G401.6 (cell line): Measurements from ENCODE around the gene CEP170B.
"Not testable (repeated sequence)": the region's sequence is repeated elsewhere in the genome, so short reads cannot be mapped to it uniquely, and the experiment has no call there.

ENCODE experiments used
- FAIRE-seq: peaks from 2 replicates; lab custom pipeline; 2012; peaks lifted over from hg19 to GRCh38; lab: Jason Lieb, UNC

Gene CEP170B

GRCh38 chr14:104917116-104917515 lies 52.0 kb downstream of the CEP170B start:
- FAIRE-seq: no peak

- no peak for FAIRE-seq
Measured at GRCh38 chr14:104917993-104918392, 52.9 kb downstream of the CEP170B start.

DNA sequence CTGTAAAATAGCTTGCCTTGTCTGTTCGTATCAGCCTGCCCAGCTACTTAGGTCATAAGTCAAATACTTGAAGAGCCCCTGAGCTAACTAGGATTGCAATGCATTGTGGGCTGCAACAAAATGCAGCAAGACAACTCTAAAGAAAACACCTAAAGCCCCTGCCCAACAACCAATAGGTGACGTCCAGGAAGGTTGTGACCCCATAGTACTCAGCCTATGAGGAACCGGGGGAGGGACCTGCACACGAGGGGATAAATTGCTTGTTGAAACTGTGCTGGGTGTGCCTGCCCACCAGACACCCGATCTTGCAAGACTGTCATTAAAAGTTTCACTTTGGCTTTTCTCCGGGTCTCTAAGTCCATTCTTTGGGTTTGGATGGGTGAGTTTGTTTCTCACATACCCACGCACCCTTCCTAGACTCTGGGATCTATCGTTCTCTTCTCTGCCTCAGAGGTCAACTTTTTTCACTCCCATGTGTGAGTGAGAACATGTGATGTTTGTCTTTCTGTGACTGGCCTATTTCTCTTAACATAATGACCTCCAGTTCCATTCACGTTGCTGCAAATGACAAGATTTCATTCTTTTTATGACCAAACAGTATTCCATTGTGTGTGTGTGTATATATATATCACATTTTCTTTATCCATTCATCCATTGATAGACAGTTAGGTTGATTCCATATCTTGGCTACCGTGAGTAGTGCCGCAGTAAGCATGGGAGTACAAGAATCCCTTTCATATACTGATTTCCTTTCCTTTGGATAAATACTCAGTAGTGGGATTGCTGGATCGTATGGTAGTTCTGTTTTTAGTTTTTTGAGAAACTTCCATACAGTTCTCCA lies 54.3 kb downstream of the CEP170B start:
- not testable (repeated sequence) for FAIRE-seq

DNA sequence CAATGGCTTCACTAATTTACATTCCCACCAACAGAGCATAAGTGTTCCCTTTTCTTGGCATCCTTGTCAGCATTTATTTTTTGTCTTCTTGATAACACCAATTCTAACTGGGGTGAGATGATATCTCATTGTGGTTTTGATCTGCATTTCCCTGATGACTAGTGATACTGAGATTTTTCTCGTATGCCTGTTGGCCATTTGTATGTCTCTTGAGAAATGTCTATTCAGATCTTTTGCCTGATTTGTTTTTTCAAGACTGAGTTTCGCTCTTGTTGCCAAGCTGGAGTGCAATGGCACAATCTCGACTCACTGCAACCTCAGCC lies 54.9 kb downstream of the CEP170B start:
- FAIRE-seq: no peak

DNA sequence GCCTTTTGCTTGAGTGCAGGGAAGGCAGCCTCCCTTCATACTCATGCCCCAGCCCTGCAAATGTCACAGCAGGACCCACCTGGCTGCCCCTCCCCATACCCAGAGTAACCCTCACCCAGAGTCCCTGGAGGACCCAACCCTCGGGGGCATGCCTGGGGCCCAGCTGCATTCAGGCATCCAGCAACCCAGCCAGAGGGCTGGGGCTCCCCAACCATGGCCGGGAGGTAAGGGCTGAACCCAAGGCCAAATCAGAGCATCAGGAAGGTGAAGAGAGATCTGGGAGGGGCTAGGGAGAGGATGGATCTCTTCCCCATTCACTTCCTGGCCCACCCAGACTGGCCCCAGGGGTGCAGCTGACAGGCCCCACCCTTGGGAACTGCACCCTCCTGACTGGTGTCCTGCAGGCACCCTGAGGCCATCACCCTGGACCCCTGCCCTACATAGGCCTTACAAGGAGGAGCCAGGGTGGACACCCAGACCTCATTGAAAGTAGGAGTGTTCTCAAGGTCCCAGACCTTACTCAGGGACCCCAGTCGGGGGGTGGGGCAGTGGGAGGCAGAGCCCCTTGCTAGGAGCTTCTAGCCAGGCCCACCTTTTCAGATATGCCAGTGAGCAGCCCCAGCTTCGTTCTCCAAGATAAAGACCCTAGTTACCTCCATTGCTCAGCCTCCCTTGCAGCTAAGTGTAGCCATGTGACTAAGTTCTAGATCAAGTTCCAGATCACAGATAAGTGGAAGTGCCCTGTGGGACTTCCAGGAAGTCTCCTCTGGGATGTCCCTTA lies 58.8 kb downstream of the CEP170B start:
- no peak for FAIRE-seq

GRCh38 chr14:104924421-104925213 lies 59.5 kb downstream of the CEP170B start, which contains the start of gene PLD4:
Gene PLD4, plus strand, starts transcription at chr14:104924879. Its CDS starts 2,262 bp downstream, at chr14:104927141.
- FAIRE-seq: no peak

DNA sequence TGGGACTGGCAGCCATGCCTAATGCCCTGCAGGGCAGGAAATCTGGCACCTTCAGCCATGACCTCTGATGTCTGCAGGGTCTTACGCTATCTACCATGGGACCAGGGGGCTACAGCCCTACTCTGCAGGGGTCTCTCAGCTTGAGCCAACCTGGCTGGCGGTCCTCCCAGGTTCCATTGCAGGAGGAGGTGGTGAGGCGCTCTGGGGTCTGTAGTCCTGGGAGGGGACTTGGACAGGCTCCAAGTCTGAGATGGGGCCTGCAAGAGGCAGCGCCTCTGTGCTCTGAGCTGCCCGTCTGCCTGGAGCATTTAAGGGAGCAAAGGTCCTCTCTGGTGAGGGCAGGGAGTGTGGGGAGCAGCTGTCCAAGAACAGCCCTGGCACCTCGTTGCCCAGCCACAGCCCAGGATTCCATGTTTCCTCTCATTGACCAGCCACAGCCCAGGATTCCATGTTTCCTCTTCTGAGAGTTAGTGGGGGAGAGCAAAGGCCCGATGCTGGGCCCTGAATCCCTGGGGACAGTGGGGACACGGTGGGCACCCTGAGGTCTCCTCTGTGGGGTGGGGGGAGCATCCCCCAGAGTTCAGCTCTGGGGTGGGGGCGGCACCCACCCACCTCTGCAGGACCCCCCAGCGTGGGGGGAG lies 60.3 kb downstream of the CEP170B start:
- FAIRE-seq: no peak

- no peak for FAIRE-seq
Measured at GRCh38 chr14:104925855-104926609, 61.0 kb downstream of the CEP170B start.

DNA sequence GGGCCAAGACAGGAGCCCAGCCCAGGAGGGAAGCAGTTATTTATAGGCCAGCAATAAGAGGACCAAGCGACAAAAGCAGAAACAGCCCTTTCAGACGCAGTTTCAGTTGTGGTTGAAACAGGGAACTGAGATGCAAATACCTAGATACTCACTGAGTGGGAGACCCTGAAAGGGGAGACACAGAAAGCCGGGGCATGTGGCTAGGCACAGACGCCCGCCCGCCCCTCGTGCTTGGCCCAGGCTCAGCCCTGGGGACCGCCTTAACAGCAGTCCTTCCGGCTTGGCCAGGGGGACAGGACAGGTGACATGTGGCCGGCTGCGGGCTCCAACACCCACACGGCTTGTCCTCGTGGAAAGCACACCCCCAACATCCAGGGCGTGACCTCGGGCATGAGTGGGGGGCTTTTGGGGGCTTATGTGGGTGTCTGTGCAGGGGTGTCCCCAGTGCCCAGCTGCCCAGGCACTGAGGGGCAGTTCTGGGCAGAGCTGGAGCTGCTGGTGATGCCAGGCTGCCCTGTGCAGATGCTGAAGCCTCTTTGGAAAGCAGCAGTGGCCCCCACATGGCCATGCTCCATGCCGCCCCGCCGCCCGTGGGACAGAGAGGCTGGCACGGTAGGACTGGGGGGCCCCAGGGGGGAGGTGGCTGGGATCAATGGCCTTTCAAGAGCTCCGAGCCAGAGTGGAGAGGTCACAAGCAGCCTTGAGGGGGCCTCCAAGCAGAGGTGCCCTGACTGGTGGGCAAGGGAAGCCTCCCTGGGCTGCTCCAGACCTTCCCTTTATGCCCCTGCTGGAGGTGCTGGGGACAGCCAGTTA lies 61.8 kb downstream of the CEP170B start:
- FAIRE-seq: no peak

GRCh38 chr14:104927432-104927816 lies 62.4 kb downstream of the CEP170B start:
- FAIRE-seq: no peak

DNA sequence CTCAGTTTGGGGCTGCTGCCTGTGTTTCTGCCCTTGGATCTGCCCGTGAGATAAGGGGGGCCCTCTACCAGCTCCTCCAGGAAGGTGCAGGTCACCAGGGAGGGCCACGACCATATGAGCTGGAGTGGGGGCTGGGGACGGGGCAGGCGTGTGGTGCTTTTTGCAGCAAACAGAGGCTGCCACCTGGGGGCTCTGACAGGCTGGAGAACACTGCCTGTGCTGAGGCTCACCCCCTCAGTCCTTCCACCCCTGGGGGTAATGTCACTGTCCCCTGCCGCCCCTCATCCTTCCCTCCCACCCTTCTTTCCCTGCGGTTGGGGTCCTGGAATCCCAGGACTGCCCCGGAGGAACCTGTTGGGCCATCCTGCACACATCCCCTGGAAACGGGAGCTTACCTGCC lies 62.8 kb downstream of the CEP170B start:
- no peak for FAIRE-seq

DNA sequence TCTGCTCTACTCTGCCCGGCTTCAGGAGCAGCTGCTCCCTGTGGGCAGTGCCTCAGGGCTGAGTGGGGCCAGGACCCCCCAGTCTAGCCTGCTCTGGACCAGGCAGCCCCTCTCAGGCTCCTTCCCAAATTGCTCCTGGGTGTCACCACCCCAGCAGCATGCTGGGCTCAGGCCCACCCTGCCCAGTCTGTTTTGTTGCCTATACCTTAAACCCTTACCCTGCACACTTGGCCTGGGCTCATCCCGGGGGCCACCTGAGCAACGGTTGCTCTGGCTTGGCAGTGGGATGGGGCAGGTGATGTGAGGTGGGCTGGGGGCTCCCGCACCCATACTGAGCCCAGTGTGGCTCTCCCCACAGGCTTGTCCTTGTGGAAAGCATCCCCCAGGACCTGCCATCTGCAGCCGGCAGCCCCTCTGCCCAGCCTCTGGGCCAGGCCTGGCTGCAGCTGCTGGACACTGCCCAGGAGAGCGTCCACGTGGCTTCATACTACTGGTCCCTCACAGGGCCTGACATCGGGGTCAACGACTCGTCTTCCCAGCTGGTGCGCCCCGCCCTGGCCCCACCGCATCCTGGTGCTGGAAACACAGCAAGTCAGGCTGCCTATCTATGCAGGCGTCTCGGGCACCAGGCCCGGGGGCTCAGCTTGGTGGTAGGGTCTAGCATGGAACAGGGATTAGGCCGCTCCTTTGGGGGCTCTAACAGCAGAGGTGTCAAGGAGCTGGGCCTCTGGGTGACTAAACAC lies 63.5 kb downstream of the CEP170B start:
- FAIRE-seq: no peak

DNA sequence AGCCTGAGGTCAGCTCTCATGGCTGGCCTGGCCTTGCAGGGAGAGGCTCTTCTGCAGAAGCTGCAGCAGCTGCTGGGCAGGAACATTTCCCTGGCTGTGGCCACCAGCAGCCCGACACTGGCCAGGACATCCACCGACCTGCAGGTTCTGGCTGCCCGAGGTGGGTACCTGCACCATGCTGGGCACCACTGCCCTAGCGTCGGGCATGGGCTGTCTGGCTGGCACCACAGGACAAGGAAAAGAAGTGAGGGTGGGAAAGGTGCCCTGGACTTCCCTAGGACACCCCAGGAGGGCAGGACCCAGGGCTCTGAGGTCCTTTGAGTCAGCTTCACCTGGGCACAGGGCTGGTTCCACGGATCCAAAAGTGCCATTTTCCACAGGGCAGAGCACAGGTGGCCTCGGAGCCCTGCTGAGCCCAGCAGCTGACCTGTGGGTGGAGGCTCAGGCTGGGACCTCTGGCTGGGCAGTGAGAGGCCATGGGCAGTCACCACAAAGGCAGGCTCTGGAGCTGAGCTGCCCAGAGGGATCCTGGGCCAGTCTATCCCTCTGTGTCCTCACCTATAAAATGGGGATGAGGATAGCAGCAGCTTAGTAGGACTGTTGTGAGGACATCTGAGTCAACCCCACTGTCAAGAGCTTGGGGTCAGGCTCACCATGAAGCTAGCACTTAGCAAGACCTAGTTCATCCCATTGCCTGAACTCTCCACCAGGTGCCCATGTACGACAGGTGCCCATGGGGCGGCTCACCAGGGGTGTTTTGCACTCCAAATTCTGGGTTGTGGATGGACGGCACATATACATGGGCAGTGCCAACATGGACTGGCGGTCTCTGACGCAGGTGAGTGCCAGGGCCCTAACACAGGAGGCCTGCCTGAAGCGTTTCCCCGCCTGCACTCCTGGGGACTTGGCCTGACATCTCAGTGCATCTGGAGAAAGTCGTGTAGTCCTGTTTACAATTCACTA lies 64.5 kb downstream of the CEP170B start:
- no peak for FAIRE-seq

GRCh38 chr14:104930526-104931303 lies 65.6 kb downstream of the CEP170B start:
- FAIRE-seq: no peak

DNA sequence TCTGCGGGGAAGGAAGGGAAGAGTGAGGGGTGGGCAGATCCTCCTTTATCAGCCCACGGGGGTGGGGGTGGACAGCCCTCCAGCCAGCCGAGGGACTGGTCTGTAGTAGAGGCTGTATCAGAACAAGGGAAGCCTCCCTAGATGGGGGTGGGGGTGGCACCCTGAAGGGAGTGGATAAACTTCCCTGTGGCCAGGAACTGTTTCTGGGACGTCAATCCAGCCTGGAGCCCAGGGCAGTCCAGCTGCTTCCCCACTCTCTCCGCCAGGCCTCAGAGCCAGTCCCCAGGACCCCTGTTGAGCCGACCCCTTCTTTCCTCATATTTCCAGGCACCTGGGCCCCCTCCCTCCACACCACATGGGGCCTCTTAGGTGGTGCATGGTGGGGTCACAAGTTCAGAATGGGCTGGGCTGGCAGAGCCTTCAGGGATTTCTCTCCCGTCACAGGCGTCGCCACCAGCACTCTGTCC lies 66.3 kb downstream of the CEP170B start:
- FAIRE-seq: no peak

GRCh38 chr14:104931771-104932675 lies 67.0 kb downstream of the CEP170B start:
- FAIRE-seq: no peak
